Peyer's patch (tissue), 4 donors: Measurements from ENCODE around the gene EML4.

ENCODE experiments used
- CTCF ChIP-seq, 6 experiments: fragments of 450-650 bp in 4 of 6; fragments of 200-600 bp in 2 of 6; sonication (generic) in 1 of 6; IDR thresholded peaks; one replicate each; pipeline ENCODE4 v1.5.1; 2017 to 2019; ENCODE audit warnings: antibody characterized with exemption in 6 of 6, mild to moderate bottlenecking in 3 of 6, moderate library complexity in 1 of 6
- POLR2A ChIP-seq, 2 donors: fragments of 450-650 bp; IDR thresholded peaks; one replicate each; pipeline ENCODE4 v1.5.1; 2017; ENCODE audit warnings: antibody characterized with exemption in 2 of 2, mild to moderate bottlenecking in 2 of 2, moderate library complexity in 2 of 2

- TF ChIP-seq POLR2A (IDR thresholded peaks at IDR 0.05) (no peak), CTCF (IDR thresholded peaks at IDR 0.05) (no peak)
Observed at GRCh38 chr2:42372474-42373200, 203.5 kb downstream of the EML4 start.
